Activated naive CD4-positive, alpha-beta T cell treated with anti-CD3 and anti-CD28 coated beads, Interleukin-2, amount 50 U/mL, for 72 hours (primary cell): ENCODE results near the gene KIF4A. TPM values are rescaled to one million over a fixed set of nuclear protein-coding genes. Genes with fewer than 3 reads are reported as not detected.

Experiments used
- ATAC-seq, 2 donors: fragments of 150-1000 bp; cut with Tn5 transposase; 2 replicates each; pipeline ENCODE4 v1.10.0; 2021; ENCODE audit warnings: mild to moderate bottlenecking in 2 of 2, moderate library complexity in 2 of 2
- DNase-seq, 2 donors: peaks; one replicate each; pipeline ENCODE4 v3.0.0; 2021 to 2022; ENCODE audit warnings: low spot score in 2 of 2
- H3K27ac Mint-ChIP-seq, 2 donors: one replicate each; pipeline ENCODE4 v1.8.0; 2022; ENCODE audit warnings: mild to moderate bottlenecking in 2 of 2, mixed read lengths in 2 of 2
- H3K36me3 Mint-ChIP-seq, 2 donors: one replicate each; pipeline ENCODE4 v1.8.0; 2022; ENCODE audit warnings: mixed read lengths in 2 of 2
- H3K9me3 Mint-ChIP-seq, 2 donors: one replicate each; pipeline ENCODE4 v1.8.0; 2022; ENCODE audit warnings: mixed read lengths in 2 of 2
- total RNA-seq, 2 donors: library from RNA; stranded (reverse); gene quantifications; one replicate each; pipeline ENCODE4 v1.2.3, GENCODE V29; 2022

KIF4A gene
- total RNA-seq, 2 donors from 2014 or later, result 28.0 to 38.0 TPM

DNA sequence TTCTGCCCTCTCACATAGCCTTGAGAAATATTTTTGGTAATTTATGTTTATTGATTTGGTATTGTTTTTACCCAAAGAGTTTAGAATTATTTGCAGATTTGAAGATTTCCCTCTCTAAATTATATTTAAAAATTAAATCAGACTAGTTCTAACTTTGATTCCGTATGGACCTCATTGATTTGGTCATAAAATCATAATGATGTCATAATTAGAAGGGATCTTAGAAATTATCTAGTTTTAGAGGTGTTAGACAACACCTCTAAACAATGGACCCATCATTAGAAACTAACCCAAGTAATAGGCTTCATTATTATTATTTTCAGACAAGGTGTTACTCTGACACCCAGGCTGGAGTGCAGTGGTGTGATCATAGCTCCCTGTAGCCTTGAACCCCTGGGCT, 178.8 kb downstream of the KIF4A start:
- DNase-seq, result no peak
- H3K27ac Mint-ChIP-seq, result no peak overlapping the region
- no peak for ATAC-seq
- H3K36me3 Mint-ChIP-seq, result peaks cover 0 to 5% of the 10 kb centered on the region in 2 donors
- no peaks in the 10 kb centered on the region for H3K9me3 Mint-ChIP-seq

Other genes with a start within 250 kb of the KIF4A start
- under 1 TPM in 1 of 2 donors, not detected in 1; 0.30 TPM for gene AWAT2, start 240.2 kb upstream of the KIF4A start, total RNA-seq
- not detected for gene OTUD6A, start 227.6 kb upstream of the KIF4A start, total RNA-seq
- gene IGBP1, start 156.7 kb upstream of the KIF4A start, total RNA-seq, result 10 to 100 TPM; 54.1 to 69.2 TPM
- not detected for gene DGAT2L6, start 112.6 kb upstream of the KIF4A start, total RNA-seq
- under 1 TPM in 1 of 2 donors, not detected in 1; 0.27 TPM for gene AWAT1, start 55.4 kb upstream of the KIF4A start, total RNA-seq
- gene P2RY4, start 29.9 kb upstream of the KIF4A start, total RNA-seq, result under 1 TPM; 0.14 to 0.31 TPM
- gene ARR3, start 21.8 kb upstream of the KIF4A start, total RNA-seq, result not detected
- not detected for gene RAB41, start 7.9 kb upstream of the KIF4A start, total RNA-seq
- gene PDZD11, start 177 bp upstream of the KIF4A start, total RNA-seq, result 10 to 100 TPM; 22.3 to 41.1 TPM
- gene GDPD2, start 133.2 kb downstream of the KIF4A start, total RNA-seq, result under 1 TPM; 0.14 to 0.16 TPM
- 10 to 100 TPM in 1 of 2 donors, 1 to 10 TPM in 1; 7.9 to 27.0 TPM for gene DLG3, start 154.7 kb downstream of the KIF4A start, total RNA-seq